ENCODE results near the gene CLDN15.

Gene CLDN15

GRCh38 chr7:101243646-101244374, 6.2 kb upstream of the CLDN15 start:
- no peak for FAIRE-seq

DNA sequence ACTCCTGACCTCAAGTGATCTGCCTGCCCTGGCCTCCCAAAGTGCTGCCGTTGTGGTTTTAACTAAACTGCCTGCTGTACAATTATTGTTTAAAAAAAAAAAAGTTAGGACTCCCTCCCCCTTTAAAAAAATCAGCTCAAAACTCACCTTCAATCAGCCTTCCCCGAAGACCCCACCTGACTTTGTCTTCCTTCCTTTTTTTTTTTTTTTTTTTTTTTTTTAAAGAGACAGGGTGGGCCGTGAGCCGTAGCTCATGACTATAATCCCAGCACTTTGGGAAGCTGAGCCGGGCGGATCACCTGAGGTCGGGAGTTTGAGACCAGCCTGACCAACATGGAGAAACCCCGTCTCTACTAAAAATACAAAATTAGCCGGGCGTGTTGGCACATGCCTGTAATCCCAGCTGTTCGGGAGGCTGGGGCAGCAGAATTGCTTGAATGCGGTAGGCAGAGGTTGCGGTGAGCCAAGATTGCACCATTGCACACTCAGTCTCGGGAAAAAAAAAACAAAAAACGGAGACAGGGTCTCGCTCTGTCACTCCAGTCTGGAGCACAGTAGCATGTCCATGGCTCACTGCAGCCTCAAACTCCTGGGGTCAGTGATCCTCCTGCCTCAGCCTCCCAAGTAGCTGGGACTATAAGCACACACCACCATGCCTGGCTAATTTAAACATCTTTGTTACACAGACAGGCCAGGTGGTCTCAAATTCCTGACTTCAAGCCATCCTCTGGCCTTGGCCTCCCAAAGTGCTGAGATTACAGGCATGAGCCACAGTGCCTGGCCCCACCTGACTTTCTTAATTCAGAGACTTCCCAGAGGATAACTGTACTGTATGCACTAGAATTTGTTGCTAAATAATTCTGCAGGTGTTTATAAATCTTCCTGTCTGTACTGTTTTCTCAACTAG, 4.1 kb upstream of the CLDN15 start:
- no peak for FAIRE-seq

DNA sequence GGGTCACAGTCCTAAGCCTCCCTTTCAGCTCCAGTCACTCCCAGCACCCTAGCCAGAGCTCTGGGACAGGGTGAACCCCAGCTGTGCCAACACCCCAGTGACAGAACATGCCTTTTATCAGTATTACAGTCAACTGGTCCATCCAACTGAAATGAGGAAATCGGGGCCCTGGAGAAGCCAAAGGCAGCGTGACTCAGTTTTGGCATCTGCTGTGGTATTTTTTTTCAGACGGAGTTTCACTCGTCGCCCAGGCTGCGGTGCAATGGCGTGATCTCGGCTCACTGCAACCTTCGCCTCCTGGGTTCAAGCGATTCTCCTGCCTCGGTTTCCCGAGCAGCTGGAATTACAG, 3.4 kb upstream of the CLDN15 start:
- FAIRE-seq, result no peak

DNA sequence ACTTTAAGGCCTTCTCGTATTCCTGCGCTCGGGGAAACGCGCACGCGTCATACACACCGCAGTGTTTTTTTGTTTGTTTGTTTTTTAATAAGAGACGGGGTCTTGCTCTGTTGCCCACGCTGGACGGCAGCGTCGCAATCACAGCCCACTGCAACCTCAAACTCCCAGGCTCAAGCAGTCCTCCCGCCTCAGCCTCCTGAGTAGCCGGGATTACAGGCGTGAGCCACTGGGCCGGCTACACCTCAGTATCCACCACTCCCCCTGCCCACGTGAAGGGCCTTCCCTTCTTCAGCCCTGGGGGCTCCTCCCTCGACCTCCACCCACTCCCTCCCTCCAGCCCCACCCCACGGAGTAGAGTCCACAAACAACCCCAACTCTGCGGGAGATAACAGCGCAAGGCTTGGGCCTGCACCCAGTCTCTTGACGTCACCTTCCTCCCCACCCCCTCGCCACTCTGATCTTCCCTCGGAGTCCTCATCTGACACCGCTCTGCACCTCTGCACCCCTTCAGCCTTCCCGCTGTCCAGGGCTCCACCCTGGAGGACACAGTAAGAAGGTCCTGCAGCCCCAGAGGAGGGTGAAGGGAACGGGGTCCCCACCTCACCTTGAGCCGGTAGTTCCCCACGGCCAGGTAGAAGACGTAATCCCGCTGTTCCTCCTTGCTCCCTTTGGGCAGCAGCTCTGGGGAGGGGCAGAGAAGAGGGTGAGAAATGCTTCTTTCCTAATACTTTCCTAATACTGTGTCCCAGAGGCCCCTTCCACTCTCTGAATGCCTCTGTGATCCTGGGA, 2.8 kb upstream of the CLDN15 start:
- FAIRE-seq, result no peak

DNA sequence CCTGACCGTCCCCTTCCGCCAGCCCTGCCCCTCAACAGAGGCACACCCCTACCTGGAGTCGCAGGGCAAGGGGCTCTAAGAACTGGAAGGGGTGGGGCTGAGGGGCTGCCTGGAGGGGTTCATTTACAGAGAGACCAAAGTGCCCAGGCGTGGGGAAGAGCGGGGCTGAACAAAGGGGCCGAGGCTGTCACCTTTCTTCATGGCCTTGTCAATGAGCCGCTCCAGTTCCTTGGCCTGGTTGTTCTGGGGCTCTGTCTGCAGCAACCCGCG, 2.3 kb upstream of the CLDN15 start:
- FAIRE-seq, result no peak

GRCh38 chr7:101239191-101239950, 1.8 kb upstream of the CLDN15 start:
- no peak for FAIRE-seq

DNA sequence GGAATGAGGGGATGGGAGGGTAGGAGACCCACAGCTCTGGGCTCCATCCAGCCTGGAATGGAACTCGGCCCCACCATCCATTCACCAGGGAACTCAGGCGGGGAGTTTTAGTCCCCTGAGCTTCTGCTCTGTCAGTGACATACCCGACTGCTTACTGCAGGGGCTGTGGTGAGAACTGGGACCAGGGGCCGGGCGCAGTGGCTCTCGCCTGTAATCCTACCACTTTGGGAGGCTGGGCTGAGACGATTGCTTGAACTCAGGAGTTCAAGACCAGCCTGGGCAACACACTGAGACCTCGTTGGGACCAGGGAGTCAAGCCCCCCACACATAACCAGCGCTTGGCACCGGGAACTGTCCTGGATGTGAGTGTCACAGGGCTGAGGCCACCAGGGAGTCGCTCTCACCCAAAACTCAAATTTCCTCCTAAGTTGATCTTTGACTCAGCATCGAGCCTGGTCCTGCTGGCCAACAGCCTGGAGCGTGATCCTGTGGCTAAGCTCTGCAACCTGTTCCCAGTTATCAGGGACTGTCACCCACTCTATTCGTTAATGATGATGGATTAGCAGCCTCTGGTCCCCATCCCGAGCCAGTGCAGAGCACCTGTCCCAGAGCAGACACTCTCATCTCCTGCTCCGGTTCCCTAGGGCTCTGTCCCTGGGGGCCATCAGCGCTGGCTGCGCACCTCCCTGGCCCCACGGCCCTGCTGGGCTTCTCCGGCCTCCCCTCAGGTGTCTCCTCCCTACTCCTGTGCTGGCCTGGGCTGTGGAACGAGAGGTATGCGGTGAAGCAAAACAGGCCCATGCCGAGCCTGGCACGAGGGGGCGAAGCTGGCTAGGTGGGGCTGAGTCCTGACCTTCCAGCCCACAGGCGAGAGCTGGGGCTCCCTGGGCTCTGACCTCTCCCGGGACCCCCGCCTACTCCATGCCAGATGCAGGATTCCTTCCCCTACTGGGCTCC, 902 bp upstream of the CLDN15 start:
- no peak for FAIRE-seq

- no peak for FAIRE-seq
Measured at GRCh38 chr7:101236292-101236835, 1.2 kb downstream of the CLDN15 start.

- FAIRE-seq, result no peak
Measured at GRCh38 chr7:101235522-101235921, 2.1 kb downstream of the CLDN15 start.

DNA sequence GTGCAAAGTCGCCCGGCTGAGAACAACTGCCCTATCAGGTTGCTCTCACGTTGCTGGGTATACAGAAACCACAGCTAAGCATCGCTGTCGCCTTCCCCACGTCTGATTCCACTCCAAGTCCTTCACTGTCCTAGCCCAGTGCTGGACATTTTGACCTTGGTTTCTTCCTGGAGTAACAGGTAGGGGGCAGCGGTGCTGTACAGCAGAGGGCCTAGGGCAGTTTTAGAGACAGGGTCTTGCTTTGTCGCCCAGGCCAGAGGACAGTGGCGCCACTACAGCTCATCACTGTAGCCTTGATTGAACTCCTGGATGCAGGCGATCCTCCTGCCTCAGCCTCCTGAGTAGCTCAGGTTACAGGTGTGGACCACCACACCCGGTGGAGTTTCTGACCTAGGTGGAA, 2.6 kb downstream of the CLDN15 start:
- FAIRE-seq, result no peak

DNA sequence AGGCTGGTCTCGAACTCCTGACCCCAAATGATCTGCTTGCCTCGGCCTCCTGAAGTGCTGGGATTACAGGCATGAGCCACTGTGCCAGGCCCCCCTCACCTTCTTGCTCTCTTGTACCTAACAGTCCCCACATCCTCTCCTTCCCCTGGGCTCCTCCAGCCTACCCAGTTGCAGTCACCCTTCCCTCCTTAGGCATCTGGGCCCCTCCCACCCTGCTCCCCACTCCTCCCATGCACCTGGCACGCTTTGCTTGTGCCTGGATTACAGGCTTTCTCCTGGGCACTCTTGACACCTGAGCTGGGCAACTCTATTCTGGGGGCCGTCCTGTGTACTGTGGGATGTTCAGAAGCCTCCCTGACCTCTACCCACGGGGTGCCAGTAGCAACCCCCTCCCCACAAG, 3.0 kb downstream of the CLDN15 start:
- no peak for FAIRE-seq

DNA sequence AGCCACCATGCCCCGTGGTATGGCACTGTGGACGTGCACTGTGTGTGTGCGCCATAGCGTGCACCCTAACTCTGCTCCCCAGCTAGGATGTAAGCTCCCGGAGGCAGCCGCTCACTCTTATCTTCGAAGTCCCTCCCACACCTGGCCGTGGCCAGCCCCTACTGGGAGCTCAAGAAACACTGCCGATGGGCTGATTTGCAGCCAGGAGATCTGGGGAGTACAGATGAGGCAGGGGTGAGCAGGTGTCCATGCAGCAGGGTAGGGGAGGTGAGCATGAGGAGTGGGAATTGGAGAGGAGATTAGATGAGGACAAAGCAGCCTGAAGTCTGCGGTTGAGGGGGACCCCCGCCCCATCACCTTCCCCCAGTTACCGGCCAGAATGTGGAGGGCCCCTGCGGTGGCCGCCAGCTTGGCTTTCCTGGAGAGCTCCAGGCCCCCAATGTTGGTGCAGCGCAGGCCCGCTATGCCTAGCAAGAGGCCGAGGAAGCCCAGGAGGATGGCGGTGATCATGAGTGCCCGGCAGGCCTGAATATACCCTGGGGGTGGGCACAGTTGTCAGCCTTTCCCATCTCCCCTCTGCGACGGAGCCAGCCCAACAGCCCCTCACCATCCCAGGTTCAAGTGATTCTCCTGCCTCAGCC, 3.6 kb downstream of the CLDN15 start:
- FAIRE-seq, result no peak

DNA sequence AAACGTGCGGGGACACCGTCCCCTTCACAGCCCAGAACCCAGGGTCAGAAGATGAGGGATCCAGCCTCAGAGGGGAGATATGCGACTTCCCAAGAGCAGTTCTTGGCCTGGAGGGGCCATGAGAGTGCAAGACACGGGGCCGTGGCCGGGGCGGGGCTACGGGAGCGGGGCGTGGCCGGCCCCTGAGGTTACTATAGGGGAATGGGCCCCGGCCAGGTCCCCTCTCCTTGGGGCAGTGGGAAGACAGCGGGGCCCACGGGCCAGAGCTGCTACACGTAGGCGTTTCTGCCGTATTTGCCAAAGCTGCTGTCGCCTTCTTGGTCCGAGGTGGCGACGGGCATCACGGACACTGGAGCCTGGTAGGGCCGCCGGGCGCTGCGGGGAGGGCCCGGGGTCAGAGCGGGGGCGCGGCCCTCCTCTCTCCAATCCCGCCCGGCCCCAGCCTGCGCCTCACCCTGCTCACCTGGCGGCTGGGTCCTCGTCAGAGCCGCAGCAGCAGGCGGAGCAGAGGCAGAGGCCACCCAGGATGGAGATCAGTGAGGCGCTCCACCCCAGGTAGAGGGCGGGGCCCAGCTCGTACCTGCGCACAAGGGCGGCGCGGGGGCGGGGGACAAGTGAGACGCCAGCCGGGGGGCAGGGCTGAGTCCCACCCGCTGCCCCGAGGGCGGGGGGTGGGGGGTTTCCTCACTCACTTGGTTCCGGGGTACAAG, 5.3 kb downstream of the CLDN15 start:
- FAIRE-seq, result no peak

GRCh38 chr7:101231644-101232043, 6.0 kb downstream of the CLDN15 start:
- no peak for FAIRE-seq

DNA sequence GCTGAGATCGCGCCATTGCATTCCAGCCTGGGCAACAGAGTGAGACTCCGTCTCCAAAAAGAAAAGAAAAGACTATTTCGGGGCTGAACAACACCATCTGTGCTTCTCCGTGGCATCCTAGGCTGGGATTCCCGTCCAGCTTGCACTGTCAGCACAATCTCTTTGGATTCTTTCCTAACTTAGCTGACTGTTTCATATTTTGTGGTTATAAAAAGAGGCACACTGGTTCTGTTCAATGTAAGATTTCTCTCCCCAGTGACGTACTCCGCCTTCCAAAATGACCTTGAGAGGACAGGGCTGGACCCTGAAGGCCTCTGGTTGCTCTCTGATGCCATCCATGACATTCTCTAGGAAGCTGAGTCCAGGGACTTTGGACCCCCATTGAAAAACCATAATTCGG, 10.9 kb downstream of the CLDN15 start:
- no peak for FAIRE-seq

GRCh38 chr7:101225650-101226049, 12.0 kb downstream of the CLDN15 start:
- FAIRE-seq, result no peak

GRCh38 chr7:101223528-101223927, 14.1 kb downstream of the CLDN15 start:
- FAIRE-seq, result no peak

DNA sequence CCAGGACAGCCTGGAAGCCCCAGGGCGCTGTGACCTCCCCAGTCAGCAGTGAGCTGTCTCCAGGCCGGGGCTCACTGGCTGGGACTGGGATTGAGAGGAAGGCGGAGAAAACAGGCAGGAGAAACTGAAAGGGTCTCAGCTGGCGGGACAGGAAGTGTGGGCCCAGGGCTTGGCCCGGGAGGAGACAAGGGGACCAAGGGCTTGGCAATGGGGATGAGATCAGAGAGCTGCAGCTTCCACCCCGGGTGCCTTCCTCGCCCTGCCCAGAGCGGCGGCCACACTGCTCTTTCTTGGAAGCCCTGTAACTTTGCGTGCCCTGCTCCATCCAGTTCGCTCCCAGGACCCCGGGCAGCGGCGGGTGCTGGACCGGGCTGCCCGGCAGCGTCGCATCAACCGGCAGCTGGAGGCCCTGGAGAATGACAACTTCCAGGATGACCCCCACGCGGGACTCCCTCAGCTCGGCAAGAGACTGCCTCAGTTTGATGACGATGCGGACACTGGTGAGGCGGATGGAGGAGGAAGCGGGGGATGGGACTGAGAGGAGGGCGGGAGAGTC, 15.2 kb downstream of the CLDN15 start:
- no peak for FAIRE-seq

GRCh38 chr7:101220295-101220694, 17.3 kb downstream of the CLDN15 start:
- FAIRE-seq, result no peak
